HCT116 (cell line): ENCODE data around the gene GSAP. TPM values are rescaled to one million over a fixed set of nuclear protein-coding genes. Genes with fewer than 3 reads are reported as not detected.

Source experiments
- ATAC-seq: fragments of 200-7000 bp; cut with Tn5 transposase; 2 replicates; pipeline ENCODE4 v1.9.1; 2020; ENCODE audit warnings: mild to moderate bottlenecking, moderate library complexity
- BruUV-seq: library from RNA; stranded (reverse); fragments of 400-500 nt; replicated peaks from 2 replicates; lab custom pipeline; 2021; lab: Mats Ljungman, UMichigan
- CTCF ChIA-PET: fragments of 300-600 bp; sonication (Branson Sonifier 250); formaldehyde crosslinking; loops from one replicate; lab custom pipeline; 2021; ENCODE audit warnings: antibody characterized with exemption; lab: Charles Lee
- POLR2A ChIA-PET: fragments of 300-600, 350-600 bp; sonication (Branson Sonifier 250); formaldehyde crosslinking; loops from one replicate; lab custom pipeline; 2021; ENCODE audit warnings: antibody characterized with exemption; lab: Charles Lee
- RAD21 ChIA-PET, 2 experiments: fragments of 300-600 bp; sonication (Branson Sonifier 250); formaldehyde crosslinking; loops; one replicate each; lab custom pipeline; 2023; ENCODE audit warnings: low total read pairs in 2 of 2; ENCODE audit not compliant: uncharacterized antibody in 2 of 2, unreplicated experiment in 2 of 2, low non-redundant PET in 1 of 2; lab: Charles Lee
- DNase-seq: peaks from one replicate; pipeline ENCODE4 v3.0.0-alpha.2; 2010; ENCODE audit warnings: low read depth, low spot score
- H2AFZ ChIP-seq: fragments of 200-600 bp; shearing (Covaris generic), sonication (generic); 2 replicates; pipeline ENCODE4 v1.6.1; 2017; ENCODE audit warnings: low read depth, mixed run types, mixed read lengths, antibody characterized with exemption, low read length; ENCODE audit not compliant: poor library complexity, severe bottlenecking
- H3K27ac ChIP-seq: 2 replicates; pipeline ENCODE4 v1.5.1; 2012; ENCODE audit warnings: low read depth, low read length
- H3K27me3 ChIP-seq: fragments of 200-600 bp; sonication (generic); 2 replicates; pipeline ENCODE4 v1.6.1; 2016; ENCODE audit warnings: mixed run types, low read length, mixed read lengths; ENCODE audit not compliant: insufficient read depth
- H3K36me3 ChIP-seq, 2 experiments: fragments of 200-500 bp in 1 of 2; fragments of 200-600 bp in 1 of 2; sonication (Bioruptor generic) in 1 of 2; sonication (generic) in 1 of 2; 2 replicates each; pipeline versions ENCODE4 v1.5.1 to v1.6.1; 2014 to 2016; ENCODE audit warnings: low read length in 2 of 2, inconsistent platforms in 1 of 2, mixed read lengths in 1 of 2, mixed run types in 1 of 2; ENCODE audit not compliant: insufficient read depth in 2 of 2, control insufficient read depth in 1 of 2
- H3K4me1 ChIP-seq, 2 experiments: fragments of 200-600 bp in 1 of 2; sonication (generic) in 1 of 2; 2 replicates each; pipeline versions ENCODE4 v1.5.1 to v1.6.1; 2012 to 2017; ENCODE audit warnings: low read length in 2 of 2, inconsistent platforms in 1 of 2, mild to moderate bottlenecking in 1 of 2, mixed read lengths in 1 of 2, mixed run types in 1 of 2, moderate library complexity in 1 of 2; ENCODE audit not compliant: insufficient read depth in 2 of 2, control insufficient read depth in 1 of 2
- H3K4me2 ChIP-seq: fragments of 200-600 bp; sonication (generic); 2 replicates; pipeline ENCODE4 v1.6.1; 2017; ENCODE audit warnings: mixed run types, low read length, mixed read lengths
- H3K4me3 ChIP-seq, 2 experiments: fragments of 200-600 bp in 1 of 2; sonication (generic) in 1 of 2; replicated peaks in 1 of 2; 2 replicates each; pipeline ENCODE4 v1.5.1; 2011 to 2016; ENCODE audit warnings: low read length in 2 of 2, control low read depth in 1 of 2, low read depth in 1 of 2, mild to moderate bottlenecking in 1 of 2, mixed read lengths in 1 of 2, mixed run types in 1 of 2
- H3K79me2 ChIP-seq: fragments of 200-600 bp; sonication (generic); 2 replicates; pipeline ENCODE4 v1.6.1; 2017; ENCODE audit warnings: mild to moderate bottlenecking, mixed run types, low read length, moderate library complexity, mixed read lengths; ENCODE audit not compliant: insufficient read depth
- H3K9ac ChIP-seq: fragments of 200-600 bp; sonication (generic); 2 replicates; pipeline ENCODE4 v1.6.1; 2016; ENCODE audit warnings: low read length, mixed read lengths
- H3K9me2 ChIP-seq: fragments of 200-600 bp; sonication (generic), shearing (Covaris generic); 2 replicates; pipeline ENCODE4 v1.6.1; 2017; ENCODE audit warnings: mixed run types, mild to moderate bottlenecking, moderate library complexity; ENCODE audit not compliant: insufficient read depth
- H3K9me3 ChIP-seq, 2 experiments: fragments of 200-500 bp in 1 of 2; fragments of 200-600 bp in 1 of 2; sonication (Bioruptor generic) in 1 of 2; sonication (generic) in 1 of 2; 2 replicates each; pipeline ENCODE4 v1.6.1; 2014 to 2017; ENCODE audit warnings: low read length in 2 of 2, mixed read lengths in 2 of 2, inconsistent platforms in 1 of 2, low read depth in 1 of 2, mild to moderate bottlenecking in 1 of 2, mixed run types in 1 of 2, moderate library complexity in 1 of 2; ENCODE audit not compliant: control insufficient read depth in 1 of 2, insufficient read depth in 1 of 2
- H4K20me1 ChIP-seq: fragments of 200-600 bp; sonication (generic), shearing (Covaris generic); 2 replicates; pipeline ENCODE4 v1.6.1; 2017; ENCODE audit warnings: mixed run types, mild to moderate bottlenecking, moderate library complexity; ENCODE audit not compliant: insufficient read depth
- CBX3 ChIP-seq: IDR thresholded peaks from 2 replicates; pipeline ENCODE4 v1.6.1; 2012; ENCODE audit warnings: low read depth
- CEBPB ChIP-seq: IDR thresholded peaks from 2 replicates; pipeline ENCODE4 v1.6.1; 2012; ENCODE audit warnings: low read depth
- EGR1 ChIP-seq: IDR thresholded peaks from 2 replicates; pipeline ENCODE4 v1.6.1; 2012; ENCODE audit warnings: low read depth
- EZH2phosphoT487 ChIP-seq: fragments of 200-600 bp; IDR thresholded peaks from 2 replicates; pipeline ENCODE4 v1.6.1; 2018; ENCODE audit warnings: antibody characterized with exemption, borderline replicate concordance
- JUND ChIP-seq: IDR thresholded peaks from 2 replicates; pipeline ENCODE4 v1.6.1; 2012
- RAD21 ChIP-seq: IDR thresholded peaks from 2 replicates; pipeline ENCODE4 v1.6.1; 2012; ENCODE audit warnings: low read depth, mild to moderate bottlenecking
- SIN3A ChIP-seq: IDR thresholded peaks from 2 replicates; pipeline ENCODE4 v1.6.1; 2012; ENCODE audit warnings: low read depth
- SP1 ChIP-seq: IDR thresholded peaks from 2 replicates; pipeline ENCODE4 v1.6.1; 2012; ENCODE audit warnings: low read depth
- SRF ChIP-seq: IDR thresholded peaks from 2 replicates; pipeline ENCODE4 v1.6.1; 2012; ENCODE audit warnings: low read depth
- TCF7L2 ChIP-seq: IDR thresholded peaks from 2 replicates; pipeline ENCODE4 v1.7.0; 2011; ENCODE audit warnings: borderline replicate concordance, inconsistent platforms; ENCODE audit not compliant: insufficient read depth, insufficient read length; ENCODE audit errors: extremely low read depth
- ZFX ChIP-seq: fragments of 450-650 bp; IDR thresholded peaks from 2 replicates; pipeline ENCODE4 v1.6.1; 2017
- ZNF274 ChIP-seq: fragments of 200-500 bp; sonication (Bioruptor generic); IDR thresholded peaks from 2 replicates; pipeline ENCODE4 v1.6.1; 2014; ENCODE audit warnings: mild to moderate bottlenecking, low read depth, low read length, inconsistent platforms
- intact Hi-C: fragments of 100-400 bp; cut with micrococcal nuclease; formaldehyde crosslinking; loops from 2 replicates; pipeline ENCODE4 v1.10.0; 2022
- total RNA-seq: library from RNA; stranded (reverse); gene quantifications from one replicate; pipeline ENCODE4 v1.2.1, GENCODE V29; 2021; ENCODE audit not compliant: unreplicated experiment
- TF ChIP-seq, protein P1 (sequence below), 3 experiments: fragments of 200-600 bp in 1 of 3; sonication (generic) in 1 of 3; IDR thresholded peaks in 2 of 3; conservative IDR thresholded peaks in 1 of 3; 2 replicates each; pipeline ENCODE4 v1.5.1; 2012 to 2017; ENCODE audit warnings: low read depth in 2 of 3, low read length in 2 of 3, antibody characterized with exemption in 1 of 3, borderline replicate concordance in 1 of 3, control low read depth in 1 of 3, mild to moderate bottlenecking in 1 of 3, mixed read lengths in 1 of 3, mixed run types in 1 of 3, moderate library complexity in 1 of 3; ENCODE audit not compliant: insufficient read depth in 1 of 3
- TF ChIP-seq, protein P2 (sequence below): IDR thresholded peaks from 2 replicates; pipeline ENCODE4 v1.6.1; 2012
- TF ChIP-seq, protein P3 (sequence below): IDR thresholded peaks from 2 replicates; pipeline ENCODE4 v1.6.1; 2012
- TF ChIP-seq, protein P4 (sequence below): IDR thresholded peaks from 2 replicates; pipeline ENCODE4 v1.6.1; 2012; ENCODE audit warnings: low read depth

GSAP gene
- total RNA-seq, 1 experiment from 2014 or later: not detected

DNA sequence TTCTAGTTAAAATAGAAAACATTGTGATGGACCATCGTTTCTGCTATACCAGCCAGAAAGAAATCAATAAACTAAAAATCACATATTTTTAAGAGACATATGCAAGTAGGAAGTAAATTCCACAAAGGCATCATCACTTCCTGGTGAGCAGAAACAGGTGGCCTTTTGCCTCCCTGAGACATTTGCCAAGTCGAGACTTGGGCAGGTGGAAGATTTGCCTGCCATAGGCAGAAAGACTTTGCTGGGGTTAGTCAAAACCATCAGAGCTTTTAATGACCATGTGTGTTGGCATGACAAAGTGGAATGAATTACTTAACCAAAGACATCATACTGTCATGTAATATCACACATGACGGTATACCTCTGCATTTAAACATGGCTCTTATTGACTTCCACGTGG, 150.5 kb downstream of the GSAP start (continued):
- TF ChIP-seq TCF7L2: no peak
- TF ChIP-seq, all 23 proteins: peak for 0

DNA sequence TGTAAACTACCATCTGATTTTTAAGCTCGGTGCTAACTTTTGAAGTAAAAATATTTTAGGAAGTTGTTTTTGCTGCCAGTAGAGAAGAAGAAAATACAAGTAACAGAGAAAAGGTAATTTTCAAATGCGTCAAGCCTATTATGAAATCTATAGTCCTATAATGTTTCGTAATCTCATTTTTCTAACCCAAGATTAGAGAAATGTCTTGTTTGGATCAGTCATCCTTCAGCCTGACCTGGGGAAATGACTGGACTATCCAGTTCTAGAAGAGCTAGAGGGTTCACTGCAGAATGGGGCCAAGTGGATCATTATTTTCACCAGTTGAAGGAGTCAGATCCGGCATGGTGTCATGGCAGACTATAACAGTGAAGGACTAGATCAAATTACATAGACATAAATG, 153.8 kb downstream of the GSAP start:
- Histone ChIP-seq H3K4me2 (no peak overlapping the region), H3K4me3 (no peak overlapping the region), H3K9me2 (no peaks in the 10 kb centered on the region), H3K9ac (no peak overlapping the region), H3K4me1 (no peaks in the 10 kb centered on the region), H3K27ac (no peak overlapping the region), H3K9me3 (no peaks in the 10 kb centered on the region), H3K27me3 (no peaks in the 10 kb centered on the region), H3K36me3 (no peaks in the 10 kb centered on the region), H3K79me2 (no peaks in the 10 kb centered on the region), H4K20me1 (no peaks in the 10 kb centered on the region), H2AFZ (no peak overlapping the region)
- intact Hi-C loops: no loop called here
- DNase-seq (no peak), ATAC-seq (no peak)
- no peak for TF ChIP-seq TCF7L2
- no peak for TF ChIP-seq SP1
- TF ChIP-seq EGR1: no peak
- TF ChIP-seq RAD21: no peak
- no peak for TF ChIP-seq JUND
- TF ChIP-seq, protein P1, sequence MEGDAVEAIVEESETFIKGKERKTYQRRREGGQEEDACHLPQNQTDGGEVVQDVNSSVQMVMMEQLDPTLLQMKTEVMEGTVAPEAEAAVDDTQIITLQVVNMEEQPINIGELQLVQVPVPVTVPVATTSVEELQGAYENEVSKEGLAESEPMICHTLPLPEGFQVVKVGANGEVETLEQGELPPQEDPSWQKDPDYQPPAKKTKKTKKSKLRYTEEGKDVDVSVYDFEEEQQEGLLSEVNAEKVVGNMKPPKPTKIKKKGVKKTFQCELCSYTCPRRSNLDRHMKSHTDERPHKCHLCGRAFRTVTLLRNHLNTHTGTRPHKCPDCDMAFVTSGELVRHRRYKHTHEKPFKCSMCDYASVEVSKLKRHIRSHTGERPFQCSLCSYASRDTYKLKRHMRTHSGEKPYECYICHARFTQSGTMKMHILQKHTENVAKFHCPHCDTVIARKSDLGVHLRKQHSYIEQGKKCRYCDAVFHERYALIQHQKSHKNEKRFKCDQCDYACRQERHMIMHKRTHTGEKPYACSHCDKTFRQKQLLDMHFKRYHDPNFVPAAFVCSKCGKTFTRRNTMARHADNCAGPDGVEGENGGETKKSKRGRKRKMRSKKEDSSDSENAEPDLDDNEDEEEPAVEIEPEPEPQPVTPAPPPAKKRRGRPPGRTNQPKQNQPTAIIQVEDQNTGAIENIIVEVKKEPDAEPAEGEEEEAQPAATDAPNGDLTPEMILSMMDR (IDR thresholded peaks at IDR 0.05 in 2 of 3, conservative IDR thresholded peaks at IDR 0.05 in 1 of 3; ENCODE audit: borderline replicate concordance in 1 of 3, insufficient read depth in 1 of 3, low read depth in 2 of 3, low read length in 2 of 3): no peak
- TF ChIP-seq ZFX: no peak
- TF ChIP-seq EZH2phosphoT487: no peak
- no peak for TF ChIP-seq CEBPB
- no peak for TF ChIP-seq ZNF274
- TF ChIP-seq SIN3A: no peak
- TF ChIP-seq SRF: no peak
- TF ChIP-seq, protein P2, sequence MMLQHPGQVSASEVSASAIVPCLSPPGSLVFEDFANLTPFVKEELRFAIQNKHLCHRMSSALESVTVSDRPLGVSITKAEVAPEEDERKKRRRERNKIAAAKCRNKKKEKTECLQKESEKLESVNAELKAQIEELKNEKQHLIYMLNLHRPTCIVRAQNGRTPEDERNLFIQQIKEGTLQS: no peak
- no peak for TF ChIP-seq CBX3
- TF ChIP-seq, protein P3, sequence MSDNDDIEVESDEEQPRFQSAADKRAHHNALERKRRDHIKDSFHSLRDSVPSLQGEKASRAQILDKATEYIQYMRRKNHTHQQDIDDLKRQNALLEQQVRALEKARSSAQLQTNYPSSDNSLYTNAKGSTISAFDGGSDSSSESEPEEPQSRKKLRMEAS: no peak
- TF ChIP-seq, protein P4, sequence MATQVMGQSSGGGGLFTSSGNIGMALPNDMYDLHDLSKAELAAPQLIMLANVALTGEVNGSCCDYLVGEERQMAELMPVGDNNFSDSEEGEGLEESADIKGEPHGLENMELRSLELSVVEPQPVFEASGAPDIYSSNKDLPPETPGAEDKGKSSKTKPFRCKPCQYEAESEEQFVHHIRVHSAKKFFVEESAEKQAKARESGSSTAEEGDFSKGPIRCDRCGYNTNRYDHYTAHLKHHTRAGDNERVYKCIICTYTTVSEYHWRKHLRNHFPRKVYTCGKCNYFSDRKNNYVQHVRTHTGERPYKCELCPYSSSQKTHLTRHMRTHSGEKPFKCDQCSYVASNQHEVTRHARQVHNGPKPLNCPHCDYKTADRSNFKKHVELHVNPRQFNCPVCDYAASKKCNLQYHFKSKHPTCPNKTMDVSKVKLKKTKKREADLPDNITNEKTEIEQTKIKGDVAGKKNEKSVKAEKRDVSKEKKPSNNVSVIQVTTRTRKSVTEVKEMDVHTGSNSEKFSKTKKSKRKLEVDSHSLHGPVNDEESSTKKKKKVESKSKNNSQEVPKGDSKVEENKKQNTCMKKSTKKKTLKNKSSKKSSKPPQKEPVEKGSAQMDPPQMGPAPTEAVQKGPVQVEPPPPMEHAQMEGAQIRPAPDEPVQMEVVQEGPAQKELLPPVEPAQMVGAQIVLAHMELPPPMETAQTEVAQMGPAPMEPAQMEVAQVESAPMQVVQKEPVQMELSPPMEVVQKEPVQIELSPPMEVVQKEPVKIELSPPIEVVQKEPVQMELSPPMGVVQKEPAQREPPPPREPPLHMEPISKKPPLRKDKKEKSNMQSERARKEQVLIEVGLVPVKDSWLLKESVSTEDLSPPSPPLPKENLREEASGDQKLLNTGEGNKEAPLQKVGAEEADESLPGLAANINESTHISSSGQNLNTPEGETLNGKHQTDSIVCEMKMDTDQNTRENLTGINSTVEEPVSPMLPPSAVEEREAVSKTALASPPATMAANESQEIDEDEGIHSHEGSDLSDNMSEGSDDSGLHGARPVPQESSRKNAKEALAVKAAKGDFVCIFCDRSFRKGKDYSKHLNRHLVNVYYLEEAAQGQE: no peak
- CTCF ChIA-PET: no interaction called here
- no TSS peak for BruUV-seq
- POLR2A ChIA-PET: no interaction called here
- RAD21 ChIA-PET: no interaction called here
